Sciatic nerve (tissue), 2 donors: ENCODE data around the gene MN1. TPM values are rescaled to one million over a fixed set of nuclear protein-coding genes. Genes with fewer than 3 reads are reported as not detected.

Experiments
- ATAC-seq: fragments of 200-7000 bp; cut with Tn5 transposase; one replicate; pipeline ENCODE4 v1.9.1; 2020; ENCODE audit warnings: mild to moderate bottlenecking, moderate library complexity
- DNase-seq: peaks from one replicate; pipeline ENCODE4 v3.0.0-alpha.2; 2020; ENCODE audit warnings: low spot score
- intact Hi-C: fragments of 100-400 bp; cut with DNase I; formaldehyde crosslinking; loops from one replicate; pipeline ENCODE4 v1.14.2; 2022
- total RNA-seq: library from RNA; stranded (reverse); fragmentation: NEBNext Ultra II Directional; extraction: Animal tissue kit (Norgen Biotek cat#: 25700); gene quantifications from one replicate; pipeline ENCODE4 v1.2.1, GENCODE V29; 2021
- donor health status: DM: no; HTN: no; CAD: no.
- donor health status: DM: no; HTN: no; CAD: no.

MN1 gene
- total RNA-seq, 1 donor from 2014 or later, result 10.4 TPM

DNA sequence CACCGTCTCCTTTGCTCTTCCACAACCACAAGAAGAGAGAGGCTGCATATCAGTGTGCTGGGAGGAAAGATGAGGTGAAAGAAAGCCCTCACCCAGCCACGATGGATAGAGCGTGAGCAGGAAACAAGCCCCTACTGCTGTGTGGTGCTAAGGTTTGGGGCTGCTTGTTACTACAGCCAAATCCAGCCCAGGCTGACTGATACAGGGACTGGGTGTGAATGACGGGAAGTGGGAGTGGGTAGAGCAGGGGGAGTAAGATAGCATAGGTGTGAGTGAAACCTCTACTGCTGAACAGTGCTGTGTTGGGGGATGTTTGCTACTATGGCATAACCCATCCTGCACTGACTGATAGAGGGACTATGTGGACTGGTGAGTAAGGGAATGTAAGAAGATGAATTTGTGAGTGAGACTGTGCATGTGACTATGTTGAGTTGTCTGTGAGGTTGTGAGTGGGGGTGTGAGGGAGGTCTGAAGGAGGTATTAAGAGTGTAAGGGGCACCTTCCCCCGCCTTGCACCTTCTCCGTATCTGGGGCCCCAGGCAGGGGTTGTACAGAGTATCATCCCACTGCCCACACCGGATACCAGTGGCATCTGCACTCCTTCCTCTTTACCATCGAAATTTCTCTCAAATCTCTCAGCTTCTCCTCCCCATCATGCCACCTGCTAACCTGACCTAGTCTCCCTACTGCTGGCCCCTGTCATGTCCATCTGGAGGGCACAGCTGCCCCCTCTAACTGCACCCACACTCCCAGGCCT is 91.5 kb downstream of the MN1 start:
- intact Hi-C loops, result no loop called here
- DNase-seq, result no peak
- no peak for ATAC-seq

DNA sequence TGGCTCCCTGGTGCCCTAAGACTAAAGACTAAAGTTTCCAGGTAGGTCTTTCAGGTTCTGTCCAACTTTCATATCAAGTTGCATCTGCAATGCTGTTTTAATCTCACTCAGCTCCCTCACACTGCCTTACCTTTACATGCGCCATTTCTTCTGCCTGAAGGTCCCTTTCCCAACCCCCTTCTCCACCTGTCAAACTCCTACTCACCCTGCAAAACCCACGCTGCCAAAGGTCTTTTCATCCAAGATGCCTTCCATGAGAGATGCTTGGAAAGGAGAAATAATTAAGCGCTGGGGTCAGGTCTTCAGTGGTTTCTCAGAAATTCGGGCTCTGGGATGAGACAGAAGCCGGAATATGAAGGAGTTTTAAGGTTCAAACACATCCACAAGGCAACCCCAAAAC is 95.1 kb downstream of the MN1 start:
- no peak for DNase-seq
- intact Hi-C loops, result no loop called here
- no peak for ATAC-seq

DNA sequence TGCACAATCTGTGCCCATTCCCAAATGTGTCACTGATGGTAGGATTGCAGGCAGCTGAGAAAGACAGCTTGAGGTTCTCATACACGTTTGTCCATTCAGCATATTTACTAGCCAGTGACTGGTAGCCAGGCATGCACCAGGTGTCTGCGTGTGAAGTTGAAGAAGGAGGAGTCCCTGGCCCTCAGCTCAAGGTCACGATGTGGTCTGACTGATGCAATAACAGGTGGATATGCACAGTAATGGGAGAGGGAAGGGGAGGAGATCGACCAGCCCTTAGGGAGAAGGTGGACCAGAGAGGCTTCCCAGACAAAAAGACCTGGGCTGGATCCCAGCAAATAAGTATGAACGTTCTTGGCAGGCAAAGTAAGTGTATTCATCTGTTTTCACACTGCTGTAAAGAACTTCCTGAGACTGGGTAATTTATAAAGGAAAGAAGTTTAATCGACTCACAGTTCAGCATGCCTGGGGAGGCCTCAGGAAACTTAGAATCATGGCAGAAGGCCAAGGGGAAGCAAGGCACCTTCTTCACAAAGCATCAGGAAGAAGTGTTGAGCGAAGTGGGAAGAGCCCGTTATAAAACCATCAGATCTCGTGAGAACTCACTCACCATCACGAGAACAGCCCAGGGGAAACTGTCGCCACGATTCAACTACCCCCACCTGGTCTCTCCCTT is 96.0 kb downstream of the MN1 start:
- no peak for DNase-seq
- intact Hi-C loops, result no loop called here
- no peak for ATAC-seq

- DNase-seq (no peak), ATAC-seq (no peak)
- intact Hi-C loops, result no loop called here
Observed at GRCh38 chr22:27704581-27704980, 97.0 kb downstream of the MN1 start.

GRCh38 chr22:27699383-27700019 is 102.1 kb downstream of the MN1 start:
- DNase-seq (no peak), ATAC-seq (no peak)
- intact Hi-C loops, result no loop called here

- intact Hi-C loops, result no loop called here
- DNase-seq, result no peak
- no peak for ATAC-seq
Observed at GRCh38 chr22:27698813-27699212, 102.7 kb downstream of the MN1 start.

Other genes with a start within 250 kb of the MN1 start
- 88.8 TPM for gene PITPNB, start 117.5 kb upstream of the MN1 start, total RNA-seq